ENCODE measurements around the gene PHLPP1.

- TF ChIP-seq POLR2A (IDR thresholded peaks at IDR 0.05; ENCODE audit: extremely low read depth, insufficient read length) (no peak), CTCF (IDR thresholded peaks at IDR 0.05; ENCODE audit: low read depth, low read length) (no peak), MYC (IDR thresholded peaks at IDR 0.05; ENCODE audit: low read depth, low read length) (no peak), MAX (IDR thresholded peaks at IDR 0.05; ENCODE audit: low read depth, low read length) (no peak)
Observed at GRCh38 chr18:62939926-62940325, 224.6 kb downstream of the PHLPP1 start.

All from NB4 (cell line).